Muscle of back (tissue), 11 donors: ENCODE data around the gene SLC39A7. TPM values are rescaled to one million over a fixed set of nuclear protein-coding genes. Genes with fewer than 3 reads are reported as not detected.

Source experiments
- DNase-seq, 3 donors: peaks; one replicate each; pipeline versions ENCODE4 v3.0.0 to v3.0.0-alpha.2; 2013
- polyA plus RNA-seq, 10 donors: library from polyadenylated mRNA; unstranded; fragments of 120-200 nt; gene quantifications; one replicate each; pipeline ENCODE4 v1.2.1, GENCODE V29; 2013; ENCODE audit not compliant: insufficient read length in 10 of 10

SLC39A7 gene
- polyA plus RNA-seq, 10 donors = 68.5 to 115 (median 82.5) TPM

- no peak for DNase-seq
These were observed 34.6 kb downstream of the SLC39A7 start for GRCh38 chr6:33235221-33235634.

GRCh38 chr6:33236328-33236727 lies 35.7 kb downstream of the SLC39A7 start:
- DNase-seq = no peak

GRCh38 chr6:33236852-33237251 lies 36.2 kb downstream of the SLC39A7 start:
- no peak for DNase-seq

- no peak for DNase-seq
These were observed 37.1 kb downstream of the SLC39A7 start for GRCh38 chr6:33237741-33238140.

GRCh38 chr6:33241968-33242367 lies 41.3 kb downstream of the SLC39A7 start:
- no peak for DNase-seq

GRCh38 chr6:33243476-33243875 lies 42.8 kb downstream of the SLC39A7 start:
- DNase-seq = no peak

- DNase-seq = peak; percentile 85 to 96 (median 92)
These were observed 47.4 kb downstream of the SLC39A7 start for GRCh38 chr6:33247977-33248642.

- DNase-seq = peak in 1 of 3 donors; percentile 35
These were observed 47.9 kb downstream of the SLC39A7 start for GRCh38 chr6:33248643-33248931.

- DNase-seq = peak; percentile 97 to 99 (median 98)
These were observed 48.5 kb downstream of the SLC39A7 start for GRCh38 chr6:33248932-33249731.

GRCh38 chr6:33249732-33250630 lies 49.3 kb downstream of the SLC39A7 start:
- DNase-seq = peak in 1 of 3 donors; percentile 54

GRCh38 chr6:33250731-33251130 lies 50.1 kb downstream of the SLC39A7 start:
- DNase-seq = no peak

GRCh38 chr6:33251395-33252012 lies 50.8 kb downstream of the SLC39A7 start:
- DNase-seq = no peak

- peak in 1 of 3 donors; percentile 46 for DNase-seq
These were observed 52.1 kb downstream of the SLC39A7 start for GRCh38 chr6:33252759-33253158.

Other genes starting within 250 kb of the SLC39A7 start
- gene HLA-DMA, start 247.8 kb upstream of the SLC39A7 start, polyA plus RNA-seq = 10 to 100 TPM in 2 of 10 donors, 1 to 10 TPM in 8; 2.0 to 19.2 (median 5.0) TPM
- 100 to 1,000 TPM; 138 to 187 (median 160) TPM for gene BRD2, start 232.3 kb upstream of the SLC39A7 start, polyA plus RNA-seq
- 1 to 10 TPM; 1.3 to 7.6 (median 3.3) TPM for gene HLA-DOA, start 191.3 kb upstream of the SLC39A7 start, polyA plus RNA-seq
- 10 to 100 TPM in 9 of 10 donors, 1 to 10 TPM in 1; 8.1 to 21.8 (median 13.4) TPM for gene HLA-DPA1, start 127.2 kb upstream of the SLC39A7 start, polyA plus RNA-seq
- 10 to 100 TPM in 4 of 10 donors, 1 to 10 TPM in 6; 4.8 to 15.4 (median 7.8) TPM for gene HLA-DPB1, start 124.9 kb upstream of the SLC39A7 start, polyA plus RNA-seq
- 100 to 1,000 TPM in 2 of 10 donors, 10 to 100 TPM in 8; 20.5 to 134 (median 61.0) TPM for gene COL11A2, start 8.4 kb upstream of the SLC39A7 start, polyA plus RNA-seq
- 10 to 100 TPM; 31.9 to 49.0 (median 37.8) TPM for gene RXRB, start 202 bp upstream of the SLC39A7 start, polyA plus RNA-seq
- gene HSD17B8, start 3.8 kb downstream of the SLC39A7 start, polyA plus RNA-seq = 10 to 100 TPM in 7 of 10 donors, 1 to 10 TPM in 3; 8.2 to 14.4 (median 11.0) TPM
- 10 to 100 TPM; 25.1 to 43.3 (median 29.9) TPM for gene RING1, start 7.6 kb downstream of the SLC39A7 start, polyA plus RNA-seq
- 10 to 100 TPM; 27.6 to 54.6 (median 37.1) TPM for gene VPS52, start 71.0 kb downstream of the SLC39A7 start, polyA plus RNA-seq
- gene RPS18, start 71.2 kb downstream of the SLC39A7 start, polyA plus RNA-seq = 1,000 to 10,000 TPM; 3,925 to 5,378 (median 4,934) TPM
- gene B3GALT4, start 76.3 kb downstream of the SLC39A7 start, polyA plus RNA-seq = 1 to 10 TPM; 1.4 to 3.0 (median 2.3) TPM
- 10 to 100 TPM; 49.6 to 70.8 (median 60.0) TPM for gene WDR46, start 88.4 kb downstream of the SLC39A7 start, polyA plus RNA-seq
- gene PFDN6, start 88.7 kb downstream of the SLC39A7 start, polyA plus RNA-seq = 10 to 100 TPM; 35.1 to 56.0 (median 41.7) TPM
- 10 to 100 TPM; 41.7 to 62.5 (median 53.7) TPM for gene RGL2, start 98.1 kb downstream of the SLC39A7 start, polyA plus RNA-seq
- gene TAPBP, start 113.2 kb downstream of the SLC39A7 start, polyA plus RNA-seq = 10 to 100 TPM; 17.2 to 27.9 (median 21.1) TPM
- 10 to 100 TPM; 11.1 to 16.1 (median 14.2) TPM for gene ZBTB22, start 116.9 kb downstream of the SLC39A7 start, polyA plus RNA-seq
- 10 to 100 TPM; 24.6 to 40.9 (median 30.1) TPM for gene DAXX, start 122.1 kb downstream of the SLC39A7 start, polyA plus RNA-seq
- gene KIFC1, start 191.0 kb downstream of the SLC39A7 start, polyA plus RNA-seq = 10 to 100 TPM; 16.1 to 30.2 (median 21.4) TPM
- gene PHF1, start 210.1 kb downstream of the SLC39A7 start, polyA plus RNA-seq = 10 to 100 TPM; 41.3 to 56.1 (median 44.4) TPM
- 100 to 1,000 TPM; 109 to 154 (median 123) TPM for gene CUTA, start 217.2 kb downstream of the SLC39A7 start, polyA plus RNA-seq
- 10 to 100 TPM; 15.5 to 32.0 (median 19.1) TPM for gene SYNGAP1, start 219.2 kb downstream of the SLC39A7 start, polyA plus RNA-seq